HepG2 (cell line): Measurements from ENCODE around the gene CD164L2. TPM values are rescaled to one million over a fixed set of nuclear protein-coding genes. Genes with fewer than 3 reads are reported as not detected.

Source experiments
- E2F2 ChIP-seq: sonication (generic); formaldehyde crosslinking; IDR thresholded peaks from 2 replicates; pipeline ENCODE4 v1.4.0; 2020; ENCODE audit warnings: missing genetic modification reagents, borderline replicate concordance
- GABPA ChIP-seq, 2 experiments: IDR thresholded peaks; 2 replicates each; pipeline ENCODE4 v1.6.1; 2011 to 2016; ENCODE audit warnings: low read depth in 2 of 2, low read length in 1 of 2, missing biosample characterization in 1 of 2, missing genetic modification characterization in 1 of 2
- HMGA1 ChIP-seq: sonication (generic); formaldehyde crosslinking; conservative IDR thresholded peaks from 2 replicates; pipeline ENCODE4 v1.4.0; 2020; ENCODE audit warnings: missing genetic modification reagents
- KDM3A ChIP-seq: IDR thresholded peaks from 2 replicates; pipeline ENCODE4 v1.6.1; 2018; ENCODE audit warnings: low read depth, missing compliant biosample characterization
- NR2F1 ChIP-seq, 2 experiments: fragments of 450-650 bp in 1 of 2; formaldehyde crosslinking in 1 of 2; IDR thresholded peaks; 2 replicates each; pipeline versions ENCODE4 v1.5.0 to v1.6.1; 2016 to 2020; ENCODE audit warnings: mild to moderate bottlenecking in 1 of 2, missing compliant biosample characterization in 1 of 2, missing genetic modification reagents in 1 of 2, moderate library complexity in 1 of 2
- POLR2G ChIP-seq: fragments of 200-400 bp; formaldehyde crosslinking; IDR thresholded peaks from 2 replicates; pipeline ENCODE4 v1.6.1; 2018; ENCODE audit warnings: mild to moderate bottlenecking, low read depth, low read length, moderate library complexity
- RNF2 ChIP-seq: fragments of 450-650 bp; conservative IDR thresholded peaks from 2 replicates; pipeline ENCODE4 v1.6.1; 2016; ENCODE audit warnings: low read depth
- SIN3A ChIP-seq: IDR thresholded peaks from 2 replicates; pipeline ENCODE4 v1.6.1; 2011; ENCODE audit warnings: low read depth, mild to moderate bottlenecking, control low read depth, low read length, borderline replicate concordance
- TBL1XR1 ChIP-seq: fragments of 150-350 bp; IDR thresholded peaks from 2 replicates; pipeline ENCODE4 v1.6.1; 2014; ENCODE audit warnings: borderline replicate concordance, low read length; ENCODE audit not compliant: partially characterized antibody
- TBX2 ChIP-seq: sonication (generic); formaldehyde crosslinking; IDR thresholded peaks from 2 replicates; pipeline ENCODE4 v1.5.0; 2020; ENCODE audit warnings: missing genetic modification reagents, mild to moderate bottlenecking, borderline replicate concordance
- TFDP2 ChIP-seq: sonication (generic); formaldehyde crosslinking; IDR thresholded peaks from 2 replicates; pipeline ENCODE4 v1.4.0; 2020; ENCODE audit warnings: missing genetic modification reagents
- UBTF ChIP-seq: sonication (generic); formaldehyde crosslinking; IDR thresholded peaks from 2 replicates; pipeline ENCODE4 v1.4.0; 2020; ENCODE audit warnings: mild to moderate bottlenecking, missing genetic modification reagents
- ZFY ChIP-seq: sonication (generic); formaldehyde crosslinking; IDR thresholded peaks from 2 replicates; pipeline ENCODE4 v1.4.0; 2020; ENCODE audit warnings: missing genetic modification reagents
- ZNF136 ChIP-seq: sonication (generic); formaldehyde crosslinking; IDR thresholded peaks from 2 replicates; pipeline ENCODE4 v1.8.1; 2022; ENCODE audit warnings: low read depth, mild to moderate bottlenecking, moderate library complexity, missing genetic modification reagents
- ZNF256 ChIP-seq: sonication (generic); formaldehyde crosslinking; conservative IDR thresholded peaks from 2 replicates; pipeline ENCODE4 v1.4.0; 2020; ENCODE audit warnings: missing genetic modification reagents
- ZNF615 ChIP-seq: sonication (generic); formaldehyde crosslinking; IDR thresholded peaks from 2 replicates; pipeline ENCODE4 v1.5.0; 2020; ENCODE audit warnings: mild to moderate bottlenecking, missing genetic modification reagents, borderline replicate concordance
- ZNF687 ChIP-seq: sonication (generic); formaldehyde crosslinking; IDR thresholded peaks from 2 replicates; pipeline ENCODE4 v1.5.1; 2020; ENCODE audit warnings: mild to moderate bottlenecking, missing genetic modification reagents, moderate library complexity
- polyA plus RNA-seq, 8 experiments: library from polyadenylated mRNA; depleted of rRNA in 3 of 8; stranded (reverse) in 7 of 8; unstranded in 1 of 8; fragments of >200 nt; fragmentation: Illumina TruSeq in 4 of 8; extraction: Trizol in 4 of 8; gene quantifications; 2 replicates each; pipeline versions ENCODE4 v1.2.1 to v1.2.3, GENCODE V29; 2011 to 2016; ENCODE audit warnings: low read depth in 4 of 8, missing spikeins in 1 of 8, mixed read lengths in 1 of 8; ENCODE audit not compliant: insufficient read depth in 1 of 8
- total RNA-seq, 5 experiments: library from RNA; depleted of rRNA; stranded (reverse); fragments of >200 nt; fragmentation: Illumina TruSeq; extraction: Trizol; gene quantifications; 2 replicates each; pipeline ENCODE4 v1.2.3, GENCODE V29; 2016; ENCODE audit warnings: low read depth in 1 of 5

The CD164L2 gene
- total and polyA plus RNA-seq, 2 of the 13 experiments (the other 11 are each of a cell fraction or from before 2014, with no cell fraction given), result not detected

- TF ChIP-seq TFDP2 (CRISPR knock-in tag), result peak; percentile 50
- peak; percentile 18; the same call in 1 of the 2 replicates for TF ChIP-seq TBX2
- TF ChIP-seq ZNF615 (CRISPR knock-in tag), result no peak; the same call in 1 of the 2 replicates
- no peak; the same call in 1 of the 2 replicates for TF ChIP-seq GABPA (IDR thresholded peaks at IDR 0.05; ENCODE audit: low read depth, low read length)
- peak; percentile 42; the same call in 1 of the 2 replicates for TF ChIP-seq GABPA (CRISPR knock-in tag; IDR thresholded peaks at IDR 0.05; ENCODE audit: low read depth)
- peak; percentile 43; the same call in 1 of the 2 replicates for TF ChIP-seq UBTF (CRISPR knock-in tag)
- TF ChIP-seq TBL1XR1, result peak; percentile 23
- peak; percentile 67 for TF ChIP-seq ZNF687 (CRISPR knock-in tag)
- TF ChIP-seq HMGA1 (CRISPR knock-in tag), result no peak
- TF ChIP-seq ZNF256 (CRISPR knock-in tag), result no peak
- TF ChIP-seq E2F2 (CRISPR knock-in tag), result no peak
- 0 out of 2 replicates have a peak, but pooled peaks have one; percentile 17 for TF ChIP-seq POLR2G
- TF ChIP-seq ZNF136, result no peak
- TF ChIP-seq KDM3A (CRISPR knock-in tag), result 0 out of 2 replicates have a peak, but pooled peaks have one; percentile 20
- TF ChIP-seq SIN3A, result no peak
- TF ChIP-seq NR2F1 (CRISPR knock-in tag; IDR thresholded peaks at IDR 0.05), result no peak
- TF ChIP-seq ZFY, result 0 out of 2 replicates have a peak, but pooled peaks have one; percentile 4
- TF ChIP-seq RNF2, result no peak
Measured at GRCh38 chr1:27366411-27367159, 16.5 kb downstream of the CD164L2 start, which contains the start of gene MAP3K6 (continued).
